ENCODE measurements around the gene RYR2.

RYR2 gene

GRCh38 chr1:237671935-237672334 is 630.0 kb downstream of the RYR2 start:
- TF ChIP-seq TOX (CRISPR knock-in tag; IDR thresholded peaks at IDR 0.05; ENCODE audit: borderline replicate concordance): no peak
- no peak for TF ChIP-seq CREB5 (CRISPR knock-in tag; IDR thresholded peaks at IDR 0.05; ENCODE audit: low read depth)
- TF ChIP-seq ZNF8 (CRISPR knock-in tag; IDR thresholded peaks at IDR 0.05): no peak
- TF ChIP-seq, protein P1, sequence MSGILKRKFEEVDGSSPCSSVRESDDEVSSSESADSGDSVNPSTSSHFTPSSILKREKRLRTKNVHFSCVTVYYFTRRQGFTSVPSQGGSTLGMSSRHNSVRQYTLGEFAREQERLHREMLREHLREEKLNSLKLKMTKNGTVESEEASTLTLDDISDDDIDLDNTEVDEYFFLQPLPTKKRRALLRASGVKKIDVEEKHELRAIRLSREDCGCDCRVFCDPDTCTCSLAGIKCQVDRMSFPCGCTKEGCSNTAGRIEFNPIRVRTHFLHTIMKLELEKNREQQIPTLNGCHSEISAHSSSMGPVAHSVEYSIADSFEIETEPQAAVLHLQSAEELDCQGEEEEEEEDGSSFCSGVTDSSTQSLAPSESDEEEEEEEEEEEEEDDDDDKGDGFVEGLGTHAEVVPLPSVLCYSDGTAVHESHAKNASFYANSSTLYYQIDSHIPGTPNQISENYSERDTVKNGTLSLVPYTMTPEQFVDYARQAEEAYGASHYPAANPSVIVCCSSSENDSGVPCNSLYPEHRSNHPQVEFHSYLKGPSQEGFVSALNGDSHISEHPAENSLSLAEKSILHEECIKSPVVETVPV (CRISPR knock-in tag; IDR thresholded peaks at IDR 0.05): no peak
- TF ChIP-seq GLIS3 (CRISPR knock-in tag; IDR thresholded peaks at IDR 0.05): no peak
- no peak for ATAC-seq

DNA sequence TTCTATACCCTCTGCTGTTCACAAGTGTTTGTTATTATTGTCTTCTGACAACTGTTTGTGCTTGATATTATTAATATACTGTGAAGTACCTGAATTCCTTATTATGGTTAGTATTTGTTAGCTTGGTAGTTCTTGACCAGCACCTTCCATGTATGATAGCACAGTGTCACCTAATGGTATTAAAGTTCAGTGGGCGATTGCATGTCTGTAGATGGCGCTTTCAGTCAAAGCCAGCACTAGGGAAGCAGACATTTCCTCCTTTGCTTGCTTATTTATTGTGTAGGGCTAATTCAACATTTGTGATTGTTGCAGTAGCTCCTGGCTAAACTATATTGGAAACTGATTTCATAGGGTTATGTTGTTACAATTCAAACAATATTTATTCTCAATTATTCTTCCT is 630.8 kb downstream of the RYR2 start:
- peak; percentile 90 for ATAC-seq
- TF ChIP-seq ZFP3 (CRISPR knock-in tag; IDR thresholded peaks at IDR 0.05) (no peak), ZNF70 (CRISPR knock-in tag; IDR thresholded peaks at IDR 0.05) (no peak), CSDC2 (CRISPR knock-in tag; IDR thresholded peaks at IDR 0.05) (no peak), ISL1 (CRISPR knock-in tag; IDR thresholded peaks at IDR 0.05) (no peak), CREB5 (CRISPR knock-in tag; IDR thresholded peaks at IDR 0.05; ENCODE audit: low read depth) (no peak), TOX (CRISPR knock-in tag; IDR thresholded peaks at IDR 0.05; ENCODE audit: borderline replicate concordance) (no peak), ARNTL (CRISPR knock-in tag; IDR thresholded peaks at IDR 0.05; ENCODE audit: borderline replicate concordance, low read depth) (no peak), PPARA (CRISPR knock-in tag; IDR thresholded peaks at IDR 0.05; ENCODE audit: borderline replicate concordance) (no peak), TCF4 (CRISPR knock-in tag; IDR thresholded peaks at IDR 0.05; ENCODE audit: borderline replicate concordance) (no peak), ZNF8 (CRISPR knock-in tag; IDR thresholded peaks at IDR 0.05) (no peak), ESRRG (CRISPR knock-in tag; IDR thresholded peaks at IDR 0.05) (no peak), RARB (CRISPR knock-in tag; IDR thresholded peaks at IDR 0.05) (no peak)
- TF ChIP-seq, protein P2, sequence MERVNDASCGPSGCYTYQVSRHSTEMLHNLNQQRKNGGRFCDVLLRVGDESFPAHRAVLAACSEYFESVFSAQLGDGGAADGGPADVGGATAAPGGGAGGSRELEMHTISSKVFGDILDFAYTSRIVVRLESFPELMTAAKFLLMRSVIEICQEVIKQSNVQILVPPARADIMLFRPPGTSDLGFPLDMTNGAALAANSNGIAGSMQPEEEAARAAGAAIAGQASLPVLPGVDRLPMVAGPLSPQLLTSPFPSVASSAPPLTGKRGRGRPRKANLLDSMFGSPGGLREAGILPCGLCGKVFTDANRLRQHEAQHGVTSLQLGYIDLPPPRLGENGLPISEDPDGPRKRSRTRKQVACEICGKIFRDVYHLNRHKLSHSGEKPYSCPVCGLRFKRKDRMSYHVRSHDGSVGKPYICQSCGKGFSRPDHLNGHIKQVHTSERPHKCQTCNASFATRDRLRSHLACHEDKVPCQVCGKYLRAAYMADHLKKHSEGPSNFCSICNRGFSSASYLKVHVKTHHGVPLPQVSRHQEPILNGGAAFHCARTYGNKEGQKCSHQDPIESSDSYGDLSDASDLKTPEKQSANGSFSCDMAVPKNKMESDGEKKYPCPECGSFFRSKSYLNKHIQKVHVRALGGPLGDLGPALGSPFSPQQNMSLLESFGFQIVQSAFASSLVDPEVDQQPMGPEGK (CRISPR knock-in tag; IDR thresholded peaks at IDR 0.05; ENCODE audit: borderline replicate concordance): no peak
- TF ChIP-seq, protein P1 (CRISPR knock-in tag; IDR thresholded peaks at IDR 0.05): no peak

DNA sequence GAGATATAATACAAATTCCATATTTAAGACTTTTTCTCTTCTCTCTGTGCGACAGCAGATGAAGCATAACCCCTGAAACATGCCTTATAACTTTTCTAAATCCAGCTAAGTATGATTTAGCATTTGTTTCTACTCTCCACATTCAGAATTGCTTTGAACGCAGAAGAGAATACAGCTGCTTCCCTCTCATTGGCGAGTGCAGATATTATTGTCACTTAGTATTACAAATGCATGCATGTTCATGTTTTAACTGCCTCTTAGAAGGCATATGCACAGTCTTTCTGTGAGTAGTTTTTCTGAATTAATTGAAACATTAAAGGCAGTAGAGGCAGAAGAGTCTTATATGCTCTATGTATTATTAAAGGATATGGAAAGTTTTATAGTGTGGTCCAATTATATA is 631.6 kb downstream of the RYR2 start:
- no peak for ATAC-seq
- TF ChIP-seq ZC3H10 (CRISPR knock-in tag; IDR thresholded peaks at IDR 0.05) (no peak), ESRRG (CRISPR knock-in tag; IDR thresholded peaks at IDR 0.05) (no peak), GLIS3 (CRISPR knock-in tag; IDR thresholded peaks at IDR 0.05) (no peak), ARNTL (CRISPR knock-in tag; IDR thresholded peaks at IDR 0.05; ENCODE audit: borderline replicate concordance, low read depth) (no peak), TCF4 (CRISPR knock-in tag; IDR thresholded peaks at IDR 0.05; ENCODE audit: borderline replicate concordance) (no peak), ZFP3 (CRISPR knock-in tag; IDR thresholded peaks at IDR 0.05) (no peak), RARB (CRISPR knock-in tag; IDR thresholded peaks at IDR 0.05) (no peak), ISL1 (CRISPR knock-in tag; IDR thresholded peaks at IDR 0.05) (no peak), TSHZ2 (CRISPR knock-in tag; IDR thresholded peaks at IDR 0.05) (no peak), BACH2 (CRISPR knock-in tag; IDR thresholded peaks at IDR 0.05; ENCODE audit: borderline replicate concordance) (no peak), TOX (CRISPR knock-in tag; IDR thresholded peaks at IDR 0.05; ENCODE audit: borderline replicate concordance) (no peak)
